Stomach (tissue), 9 donors: ENCODE measurements around the gene FOXB2. TPM values are rescaled to one million over a fixed set of nuclear protein-coding genes. Genes with fewer than 3 reads are reported as not detected.
A peak's percentile ranks its signal among the peaks of the same experiment; 100 is the strongest.

ENCODE experiments used
- DNase-seq, 2 donors: peaks; one replicate each; pipeline versions ENCODE4 v3.0.0 to v3.0.0-alpha.2; 2013 to 2019
- H3K27ac ChIP-seq, 5 donors: fragments of 200-600 bp in 4 of 5; sonication (generic) in 4 of 5; one replicate each; pipeline ENCODE4 v1.5.1; 2013 to 2019; ENCODE audit warnings: mild to moderate bottlenecking in 1 of 5, moderate library complexity in 1 of 5
- H3K27me3 ChIP-seq, 3 donors: fragments of 200-600 bp; sonication (generic); one replicate each; pipeline ENCODE4 v1.5.1; 2017 to 2019; ENCODE audit warnings: mixed run types in 1 of 3
- H3K36me3 ChIP-seq, 4 donors: fragments of 200-600 bp; sonication (generic); 1 replicate in 3 of 4; 2 replicates in 1 of 4; pipeline ENCODE4 v1.5.1; 2016 to 2019
- H3K4me1 ChIP-seq, 4 donors: fragments of 200-600 bp; sonication (generic); one replicate each; pipeline ENCODE4 v1.5.1; 2016 to 2019
- H3K4me3 ChIP-seq, 4 donors: fragments of 200-600 bp; sonication (generic) in 3 of 4; one replicate each; pipeline ENCODE4 v1.5.1; 2016 to 2019; ENCODE audit warnings: mild to moderate bottlenecking in 1 of 4
- H3K9me3 ChIP-seq, 4 donors: fragments of 200-600 bp; sonication (generic); one replicate each; pipeline ENCODE4 v1.5.1; 2016 to 2019
- CTCF ChIP-seq, 7 experiments: fragments of 450-650 bp in 4 of 7; fragments of 200-600 bp in 3 of 7; sonication (generic) in 3 of 7; IDR thresholded peaks; one replicate each; pipeline ENCODE4 v1.5.1; 2016 to 2019; ENCODE audit warnings: antibody characterized with exemption in 7 of 7, control low read depth in 2 of 7, mild to moderate bottlenecking in 1 of 7
- EP300 ChIP-seq: sonication (generic); formaldehyde crosslinking; IDR thresholded peaks from one replicate; pipeline ENCODE4 v1.6.1; 2017; ENCODE audit warnings: antibody characterized with exemption
- POLR2A ChIP-seq, 4 donors: fragments of 450-650 bp; IDR thresholded peaks; one replicate each; pipeline ENCODE4 v1.6.1; 2016; ENCODE audit warnings: antibody characterized with exemption in 4 of 4, control low read depth in 2 of 4, mild to moderate bottlenecking in 1 of 4, moderate library complexity in 1 of 4
- POLR2AphosphoS5 ChIP-seq, 3 donors: sonication (generic); formaldehyde crosslinking; IDR thresholded peaks; one replicate each; pipeline ENCODE4 v1.6.1; 2016; ENCODE audit warnings: antibody characterized with exemption in 3 of 3
- WGBS, 5 donors: extraction: QIAGEN DNeasy Blood & Tissue Kit in 3 of 5; methylation state at CpG; one replicate each; pipeline versions ENCODE4 v1.1.5 to v1.1.7; 2013 to 2018; 5-methylcytosine and 5-hydroxymethylcytosine counted together
- intact Hi-C: fragments of 100-400 bp; cut with DNase I; formaldehyde crosslinking; loops from one replicate; pipeline ENCODE4 v1.15.1; 2023; ENCODE audit warnings: low total_unique reads
- polyA plus RNA-seq, 3 donors: library from polyadenylated mRNA; stranded (reverse); fragments of 200-250 nt; gene quantifications; one replicate each; pipeline ENCODE4 v1.2.3, GENCODE V29; 2013
- total RNA-seq, 5 donors: library from RNA; depleted of rRNA; stranded (reverse); fragments of >200 nt; gene quantifications; one replicate each; pipeline versions ENCODE4 v1.1.0 to v1.2.3, GENCODE V29; 2014 to 2016
- donor health status: healthy with polysubstance abuse.
- donor health status: Bipolar disorder and iron deficiency.
- donor health status: healthy.

Gene FOXB2
- total and polyA plus RNA-seq, 8 donors: not detected

- H3K9me3 ChIP-seq: peaks cover 0 to 5% (median 0%) of the 10 kb centered on the region in 4 donors
- intact Hi-C loops: no loop called here
- peaks cover 68 to 99% (median 96%) of the 10 kb centered on the region in 3 donors for H3K27me3 ChIP-seq
- WGBS, 5 donors: 1 to 5% (median 4%) methylated on average over 31 to 75 of the region's 75 CpGs
- H3K4me1 ChIP-seq: peaks cover 23 to 72% (median 43%) of the 10 kb centered on the region in 4 donors
- peak in 1 of 2 donors; percentile 46 for DNase-seq
- no peaks in the 10 kb centered on the region for H3K36me3 ChIP-seq
- peak overlapping the region; percentile 12 to 41 (median 30) for H3K4me3 ChIP-seq
- no peak overlapping the region for H3K27ac ChIP-seq
- TF ChIP-seq POLR2A (IDR thresholded peaks at IDR 0.05) (no peak), POLR2AphosphoS5 (IDR thresholded peaks at IDR 0.05) (no peak), EP300 (no peak), CTCF (IDR thresholded peaks at IDR 0.05) (no peak)
Measured at GRCh38 chr9:77020413-77021290, 1.2 kb downstream of the FOXB2 start.

- Histone ChIP-seq H3K9me3 (peaks cover 0 to 5% (median 0%) of the 10 kb centered on the region in 4 donors), H3K36me3 (no peaks in the 10 kb centered on the region), H3K4me1 (peaks cover 16 to 65% (median 36%) of the 10 kb centered on the region in 4 donors), H3K27ac (no peak overlapping the region), H3K4me3 (no peak overlapping the region), H3K27me3 (peaks cover 61 to 99% (median 91%) of the 10 kb centered on the region in 3 donors)
- DNase-seq: peak in 1 of 2 donors; percentile 14
- intact Hi-C loops: no loop called here
- TF ChIP-seq CTCF (IDR thresholded peaks at IDR 0.05) (no peak), EP300 (no peak), POLR2AphosphoS5 (IDR thresholded peaks at IDR 0.05) (no peak)
- 6 to 9% (median 7%) methylated on average over 22 of the region's 22 CpGs for WGBS, 5 donors
Measured at GRCh38 chr9:77021291-77021894, 1.9 kb downstream of the FOXB2 start.

- peaks cover 0 to 5% (median 0%) of the 10 kb centered on the region in 4 donors for H3K9me3 ChIP-seq
- peak in 1 of 2 donors; percentile 16 for DNase-seq
- H3K36me3 ChIP-seq: no peaks in the 10 kb centered on the region
- H3K4me1 ChIP-seq: peaks cover 16 to 57% (median 35%) of the 10 kb centered on the region in 4 donors
- TF ChIP-seq POLR2A (IDR thresholded peaks at IDR 0.05) (no peak), CTCF (IDR thresholded peaks at IDR 0.05) (no peak), POLR2AphosphoS5 (IDR thresholded peaks at IDR 0.05) (no peak), EP300 (no peak)
- peaks cover 54 to 99% (median 87%) of the 10 kb centered on the region in 3 donors for H3K27me3 ChIP-seq
- intact Hi-C loops: no loop called here
- WGBS, 5 donors: 6 to 13% (median 9%) methylated on average over 37 of the region's 37 CpGs
- no peak overlapping the region for H3K27ac ChIP-seq
- no peak overlapping the region for H3K4me3 ChIP-seq
Measured at GRCh38 chr9:77021922-77022782, 2.7 kb downstream of the FOXB2 start.
